WTC11 (cell line): Measurements from ENCODE around the gene FTL.

ENCODE experiments used
- ATF6 ChIP-seq: sonication (generic); formaldehyde crosslinking; IDR thresholded peaks from 2 replicates; pipeline ENCODE4 v1.8.1; 2023; ENCODE audit warnings: mild to moderate bottlenecking, missing genetic modification reagents
- FOXK1 ChIP-seq: sonication (generic); formaldehyde crosslinking; IDR thresholded peaks from 2 replicates; pipeline ENCODE4 v1.8.0; 2022; ENCODE audit warnings: mild to moderate bottlenecking, moderate library complexity, missing genetic modification reagents
- NR3C1 ChIP-seq: sonication (generic); formaldehyde crosslinking; conservative IDR thresholded peaks from 2 replicates; pipeline ENCODE4 v1.8.1; 2023; ENCODE audit warnings: low read depth, mild to moderate bottlenecking, missing genetic modification reagents
- USF1 ChIP-seq: sonication (generic); formaldehyde crosslinking; IDR thresholded peaks from 2 replicates; pipeline ENCODE4 v1.8.0; 2022; ENCODE audit warnings: mild to moderate bottlenecking, missing genetic modification reagents
- ZBTB21 ChIP-seq: sonication (generic); formaldehyde crosslinking; IDR thresholded peaks from 2 replicates; pipeline ENCODE4 v1.8.1; 2023; ENCODE audit warnings: mild to moderate bottlenecking, missing genetic modification reagents, borderline replicate concordance
- TF ChIP-seq, protein P1 (sequence below): sonication (generic); formaldehyde crosslinking; conservative IDR thresholded peaks from 2 replicates; pipeline ENCODE4 v1.8.1; 2022; ENCODE audit warnings: mild to moderate bottlenecking, missing genetic modification reagents

DNA sequence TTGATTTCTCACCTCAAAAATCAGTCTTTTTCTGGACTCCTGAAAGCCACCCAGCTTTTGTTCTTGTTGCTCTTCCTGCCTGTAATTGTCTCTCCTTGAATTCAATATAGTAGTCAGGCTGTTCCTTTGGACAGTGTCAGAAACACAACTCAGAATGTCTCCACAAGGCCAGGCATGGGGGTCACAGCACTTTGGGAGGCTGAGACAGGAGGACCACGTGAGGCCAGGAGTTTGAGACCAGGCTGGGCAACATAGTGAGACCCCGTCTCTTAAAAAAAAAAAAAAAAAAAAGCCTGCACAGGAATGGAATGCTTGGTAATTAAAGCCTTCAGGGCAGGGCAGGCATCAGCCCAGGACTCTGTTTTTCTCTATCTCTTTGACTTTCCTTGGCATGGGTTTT is 19.3 kb upstream of the FTL start:
- no peak for TF ChIP-seq USF1 (CRISPR knock-in tag)
- no peak for TF ChIP-seq FOXK1 (CRISPR knock-in tag)
- TF ChIP-seq, protein P1, sequence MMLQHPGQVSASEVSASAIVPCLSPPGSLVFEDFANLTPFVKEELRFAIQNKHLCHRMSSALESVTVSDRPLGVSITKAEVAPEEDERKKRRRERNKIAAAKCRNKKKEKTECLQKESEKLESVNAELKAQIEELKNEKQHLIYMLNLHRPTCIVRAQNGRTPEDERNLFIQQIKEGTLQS (CRISPR knock-in tag): no peak
- TF ChIP-seq NR3C1: no peak
- no peak for TF ChIP-seq ZBTB21
- TF ChIP-seq ATF6: no peak
